Urothelium cell line (cell line): ENCODE data around the gene DNLZ.

Experiments
- DNase-seq: peaks from one replicate; pipeline ENCODE4 v3.0.0; 2011; ENCODE audit warnings: low spot score, mixed read lengths
- FAIRE-seq: peaks from 2 replicates; lab custom pipeline; 2011; peaks lifted over from hg19 to GRCh38; lab: Jason Lieb, UNC

The DNLZ gene

GRCh38 chr9:136345281-136346156 lies 18.0 kb downstream of the DNLZ start:
- DNase-seq (no peak), FAIRE-seq (no peak)

- FAIRE-seq: no peak
- no peak for DNase-seq
Observed at GRCh38 chr9:136344544-136345280, 18.8 kb downstream of the DNLZ start.

- DNase-seq (no peak), FAIRE-seq (no peak)
Observed at GRCh38 chr9:136343884-136344269, 19.7 kb downstream of the DNLZ start.

GRCh38 chr9:136343121-136343883 lies 20.2 kb downstream of the DNLZ start:
- DNase-seq: no peak
- FAIRE-seq: no peak

- peak; percentile 35 for DNase-seq
- FAIRE-seq: no peak
Observed at GRCh38 chr9:136342181-136343120, 21.1 kb downstream of the DNLZ start.

GRCh38 chr9:136341769-136342168 lies 21.8 kb downstream of the DNLZ start:
- DNase-seq (no peak), FAIRE-seq (no peak)

- FAIRE-seq (no peak), DNase-seq (no peak)
Observed at GRCh38 chr9:136341042-136341655, 22.4 kb downstream of the DNLZ start.

GRCh38 chr9:136340356-136341041 lies 23.0 kb downstream of the DNLZ start:
- FAIRE-seq (no peak), DNase-seq (no peak)

GRCh38 chr9:136339958-136340310 lies 23.6 kb downstream of the DNLZ start:
- FAIRE-seq (no peak), DNase-seq (no peak)

GRCh38 chr9:136339173-136339957 lies 24.2 kb downstream of the DNLZ start:
- no peak for FAIRE-seq
- peak; percentile 78 for DNase-seq

- FAIRE-seq: peak; percentile 9
- no peak for DNase-seq
Observed at GRCh38 chr9:136338511-136338910, 25.0 kb downstream of the DNLZ start.

- FAIRE-seq: no peak
- no peak for DNase-seq
Observed at GRCh38 chr9:136337416-136338395, 25.8 kb downstream of the DNLZ start.

- FAIRE-seq: no peak
Observed at GRCh38 chr9:136336881-136337280, 26.7 kb downstream of the DNLZ start.

GRCh38 chr9:136336156-136336870 lies 27.2 kb downstream of the DNLZ start:
- no peak for DNase-seq
- no peak for FAIRE-seq

More at GRCh38 chr9:136336881-136337280, 26.7 kb downstream of the DNLZ start:
- no peak for DNase-seq

- no peak for DNase-seq
- no peak for FAIRE-seq
Observed at GRCh38 chr9:136335296-136336155, 28.0 kb downstream of the DNLZ start.

- FAIRE-seq: no peak
Observed at GRCh38 chr9:136334541-136334940, 29.0 kb downstream of the DNLZ start.

More at GRCh38 chr9:136334541-136334940, 29.0 kb downstream of the DNLZ start:
- DNase-seq: no peak
